ENCODE results near the gene KCNC1.

GRCh38 chr11:17782145-17782544 lies 47.6 kb downstream of the KCNC1 start:
- TF ChIP-seq CTCF (conservative IDR thresholded peaks at IDR 0.05; ENCODE audit: low read depth in 2 of 2), result no peak
- no peak for TF ChIP-seq EZH2 (IDR thresholded peaks at IDR 0.05; ENCODE audit: low read depth, unreplicated experiment)
- TF ChIP-seq POLR2AphosphoS5 (IDR thresholded peaks at IDR 0.05; ENCODE audit: low read depth), result no peak
- no peak for TF ChIP-seq REST (IDR thresholded peaks at IDR 0.05; ENCODE audit: unreplicated experiment)
- no peak for TF ChIP-seq STAT1 (IDR thresholded peaks at IDR 0.05; ENCODE audit: unreplicated experiment)
- TF ChIP-seq JUNB (IDR thresholded peaks at IDR 0.05; ENCODE audit: unreplicated experiment), result no peak
- TF ChIP-seq ZNF331 (CRISPR knock-in tag; IDR thresholded peaks at IDR 0.05; ENCODE audit: low read depth), result no peak
- no peak for TF ChIP-seq EZH2phosphoT487 (IDR thresholded peaks at IDR 0.05; ENCODE audit: unreplicated experiment)
- no peak for TF ChIP-seq ZNF114 (CRISPR knock-in tag; IDR thresholded peaks at IDR 0.05)

Data from GM23338 (cell line).